NT2/D1 (cell line): ENCODE data around the gene JAK3.
A peak's percentile ranks its signal among the peaks of the same experiment; 100 is the strongest.

Source experiments
- DNase-seq: peaks from one replicate; pipeline ENCODE4 v3.0.0-alpha.2; 2011; ENCODE audit warnings: low read depth, low spot score
- H3K27me3 ChIP-seq: 2 replicates; pipeline ENCODE4 v1.6.0; 2011; ENCODE audit warnings: mild to moderate bottlenecking; ENCODE audit not compliant: insufficient read length, insufficient read depth
- H3K36me3 ChIP-seq: 2 replicates; pipeline ENCODE4 v1.6.1; 2011; ENCODE audit warnings: mild to moderate bottlenecking, low read length, mixed read lengths; ENCODE audit not compliant: insufficient read depth, insufficient read length
- H3K4me1 ChIP-seq: 2 replicates; pipeline ENCODE4 v1.5.1; 2011; ENCODE audit not compliant: insufficient read depth, insufficient read length
- H3K4me3 ChIP-seq: 2 replicates; pipeline ENCODE4 v1.5.1; 2011; ENCODE audit warnings: low read depth; ENCODE audit not compliant: insufficient read length
- H3K9ac ChIP-seq: 2 replicates; pipeline ENCODE4 v1.6.0; 2011; ENCODE audit warnings: low read depth; ENCODE audit not compliant: insufficient read length
- H3K9me3 ChIP-seq: 2 replicates; pipeline ENCODE4 v1.5.1; 2011; ENCODE audit warnings: mild to moderate bottlenecking, low read length; ENCODE audit not compliant: insufficient read depth
- SUZ12 ChIP-seq: IDR thresholded peaks from 2 replicates; pipeline ENCODE4 v1.6.1; 2011; ENCODE audit not compliant: insufficient read length, insufficient read depth; ENCODE audit errors: extremely low read depth
- YY1 ChIP-seq: IDR thresholded peaks from 2 replicates; pipeline ENCODE4 v1.6.1; 2011; ENCODE audit not compliant: insufficient read length, insufficient read depth
- ZNF274 ChIP-seq: IDR thresholded peaks from 2 replicates; pipeline ENCODE4 v1.6.1; 2011; ENCODE audit warnings: mild to moderate bottlenecking, low read depth, low read length

Gene JAK3

GRCh38 chr19:17881701-17882100 is 33.9 kb upstream of the JAK3 start:
- no peak overlapping the region for H3K9ac ChIP-seq
- TF ChIP-seq YY1, result no peak
- no peak for TF ChIP-seq SUZ12
- no peak for TF ChIP-seq ZNF274

GRCh38 chr19:17879466-17879865 is 31.7 kb upstream of the JAK3 start:
- no peak for DNase-seq
- H3K4me3 ChIP-seq, result no peak overlapping the region
- no peaks in the 10 kb centered on the region for H3K36me3 ChIP-seq
- H3K27me3 ChIP-seq, result no peaks in the 10 kb centered on the region
- TF ChIP-seq YY1 (no peak), SUZ12 (no peak), ZNF274 (no peak)
- peaks cover 9% of the 10 kb centered on the region for H3K4me1 ChIP-seq
- no peak overlapping the region for H3K9ac ChIP-seq
- H3K9me3 ChIP-seq, result no peaks in the 10 kb centered on the region; the same call in 1 of the 2 replicates

More at GRCh38 chr19:17881701-17882100, 33.9 kb upstream of the JAK3 start:
- Histone ChIP-seq H3K27me3 (no peaks in the 10 kb centered on the region), H3K4me3 (no peak overlapping the region), H3K36me3 (no peaks in the 10 kb centered on the region), H3K4me1 (peaks cover 5% of the 10 kb centered on the region), H3K9me3 (no peaks in the 10 kb centered on the region; the same call in 1 of the 2 replicates)
- no peak for DNase-seq

GRCh38 chr19:17877696-17878095 is 29.9 kb upstream of the JAK3 start:
- no peaks in the 10 kb centered on the region for H3K36me3 ChIP-seq
- no peak overlapping the region for H3K4me3 ChIP-seq
- H3K9me3 ChIP-seq, result no peaks in the 10 kb centered on the region
- H3K27me3 ChIP-seq, result peaks cover 10% of the 10 kb centered on the region
- peaks cover 11% of the 10 kb centered on the region for H3K4me1 ChIP-seq
- H3K9ac ChIP-seq, result no peak overlapping the region
- TF ChIP-seq YY1 (no peak), SUZ12 (no peak), ZNF274 (no peak)
- no peak for DNase-seq

GRCh38 chr19:17874758-17875135 is 27.0 kb upstream of the JAK3 start:
- H3K4me1 ChIP-seq, result peaks cover 14% of the 10 kb centered on the region
- TF ChIP-seq SUZ12 (no peak), ZNF274 (no peak), YY1 (no peak)
- no peaks in the 10 kb centered on the region for H3K36me3 ChIP-seq
- H3K4me3 ChIP-seq, result peak overlapping the region; percentile 34
- H3K9ac ChIP-seq, result peak overlapping the region; percentile 61
- H3K27me3 ChIP-seq, result peaks cover 35% of the 10 kb centered on the region
- no peak for DNase-seq
- H3K9me3 ChIP-seq, result no peaks in the 10 kb centered on the region

GRCh38 chr19:17873786-17874757 is 26.3 kb upstream of the JAK3 start:
- H3K36me3 ChIP-seq, result no peaks in the 10 kb centered on the region
- peaks cover 35% of the 10 kb centered on the region for H3K27me3 ChIP-seq
- peak overlapping the region; percentile 79 for H3K9ac ChIP-seq
- peak; percentile 75 for DNase-seq
- no peaks in the 10 kb centered on the region for H3K9me3 ChIP-seq
- H3K4me3 ChIP-seq, result peak overlapping the region; percentile 65
- no peak for TF ChIP-seq SUZ12
- no peak for TF ChIP-seq ZNF274
- TF ChIP-seq YY1, result no peak
- H3K4me1 ChIP-seq, result peaks cover 14% of the 10 kb centered on the region

- H3K36me3 ChIP-seq, result no peaks in the 10 kb centered on the region
- TF ChIP-seq YY1, result no peak
- TF ChIP-seq ZNF274, result no peak
- TF ChIP-seq SUZ12, result no peak
- peak overlapping the region; percentile 42 for H3K9ac ChIP-seq
- H3K4me1 ChIP-seq, result peaks cover 19% of the 10 kb centered on the region
- H3K9me3 ChIP-seq, result no peaks in the 10 kb centered on the region
- peaks cover 35% of the 10 kb centered on the region for H3K27me3 ChIP-seq
- no peak overlapping the region for H3K4me3 ChIP-seq
- no peak for DNase-seq
Measured at GRCh38 chr19:17872251-17873001, 24.6 kb upstream of the JAK3 start.

GRCh38 chr19:17871878-17872250 is 24.1 kb upstream of the JAK3 start, which contains the start of gene SLC5A5:
Gene SLC5A5 (plus strand): TSS chr19:17871945. CDS start chr19:17872320, 375 bp downstream.
- Histone ChIP-seq H3K9me3 (no peaks in the 10 kb centered on the region), H3K4me1 (peaks cover 19% of the 10 kb centered on the region), H3K9ac (peak within 1 kb of the TSS; percentile 54), H3K27me3 (peaks cover 35% of the 10 kb centered on the region), H3K4me3 (no peak within 1 kb of the TSS), H3K36me3 (no peaks in the 10 kb centered on the region)
- DNase-seq, result no peak
- TF ChIP-seq SUZ12 (no peak), ZNF274 (no peak), YY1 (no peak)
